AG04450 (cell line): ENCODE data around the gene GRK5. TPM values are rescaled to one million over a fixed set of nuclear protein-coding genes. Genes with fewer than 3 reads are reported as not detected.

Source experiments
- CTCF ChIA-PET: fragments of 300-600, 350-600 bp; formaldehyde crosslinking; extraction: SDS; loops from one replicate; lab custom pipeline; 2022; ENCODE audit warnings: antibody characterized with exemption, inconsistent platforms; lab: Charles Lee
- POLR2A ChIA-PET: fragments of 350-600 bp; formaldehyde crosslinking; extraction: SDS; loops from one replicate; lab custom pipeline; 2021; ENCODE audit warnings: antibody characterized with exemption, inconsistent platforms; lab: Yijun Ruan, JAX
- DNase-seq: peaks from one replicate; pipeline ENCODE4 v3.0.0-alpha.2; 2011; ENCODE audit warnings: low read depth, low spot score
- H3K27ac ChIP-seq: one replicate; pipeline ENCODE4 v1.5.1; 2012; ENCODE audit warnings: low read depth, low read length, control low read depth
- H3K27me3 ChIP-seq: one replicate; pipeline ENCODE4 v1.6.0; 2012; ENCODE audit warnings: low read length; ENCODE audit not compliant: control insufficient read depth, insufficient read depth
- H3K4me3 ChIP-seq: 2 replicates; pipeline ENCODE4 v1.5.1; 2011; ENCODE audit warnings: mild to moderate bottlenecking, low read depth, low read length, control low read depth
- H3K9me3 ChIP-seq: 2 replicates; pipeline ENCODE4 v1.5.1; 2012; ENCODE audit warnings: low read length; ENCODE audit not compliant: control insufficient read depth, insufficient read depth
- polyA plus RNA-seq: library from polyadenylated mRNA; depleted of rRNA; stranded (reverse); fragments of >200 nt; gene quantifications from 2 replicates; pipeline ENCODE4 v1.2.3, GENCODE V29; 2011
- TF ChIP-seq, protein P1 (sequence below): IDR thresholded peaks from 2 replicates; pipeline ENCODE4 v1.5.1; 2011; ENCODE audit warnings: low read depth, low read length, control low read depth, inconsistent platforms

The GRK5 gene
- polyA plus RNA-seq, 1 experiment, result 27.6 TPM

DNA sequence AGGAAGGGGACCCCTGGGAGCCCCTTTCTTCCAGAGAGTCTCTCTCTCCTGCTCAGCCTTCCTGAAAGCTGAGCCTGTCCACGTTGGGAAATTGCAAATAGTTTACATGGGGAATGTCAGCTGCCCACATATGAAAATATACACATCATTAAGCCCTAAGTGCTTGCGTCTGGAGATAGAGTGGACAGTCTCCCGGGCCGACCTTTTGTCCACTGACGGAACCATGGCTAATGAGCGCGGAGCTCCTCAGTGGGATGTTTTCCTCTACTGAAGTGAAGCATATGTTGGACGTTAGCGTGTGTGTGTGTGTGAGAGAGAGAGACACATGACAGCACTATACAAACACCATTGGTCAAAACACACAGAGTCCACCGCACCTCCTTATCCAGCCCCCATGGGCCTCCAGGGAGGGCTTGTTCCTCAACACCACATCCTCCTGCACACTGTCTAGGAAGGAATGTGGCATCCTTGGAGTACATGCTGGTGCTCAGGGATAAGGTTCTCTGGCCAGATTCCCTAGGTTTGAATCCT is 206.8 kb downstream of the GRK5 start:
- peak overlapping the region; percentile 94 for H3K27ac ChIP-seq
- CTCF ChIA-PET, result interaction anchor here (0.6 to 2.2 kb wide), 5 partner anchors 204 to 224 kb away, joined by 3 to 6 read pairs (median 5); no protein-coding TSS in a partner anchor

DNA sequence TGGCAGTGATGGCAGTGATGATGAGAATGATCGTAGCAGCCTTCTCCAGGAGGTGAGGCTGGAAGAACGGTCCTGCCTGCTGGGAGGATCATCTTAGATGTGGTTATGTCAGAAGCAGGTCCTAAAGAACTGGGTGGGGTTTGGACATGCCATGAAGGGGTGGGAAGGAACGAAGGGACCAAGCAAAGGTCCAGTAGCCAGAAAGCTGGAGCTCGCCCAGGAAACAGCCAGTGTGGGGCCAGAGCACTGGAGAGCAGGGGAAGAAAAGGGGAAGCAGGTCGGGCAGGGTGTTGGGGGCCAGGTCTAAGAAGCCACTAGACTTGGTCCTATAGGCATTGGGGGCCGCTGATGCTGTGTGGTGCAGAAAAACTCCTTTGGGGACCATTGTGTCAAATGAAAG is 207.8 kb downstream of the GRK5 start:
- CTCF ChIA-PET, result interaction anchor here (0.6 to 2.2 kb wide), 3 partner anchors 208 to 225 kb away, joined by 3 to 6 read pairs (median 3); partner anchors contain the start of gene GRK5
- H3K27ac ChIP-seq, result no peak overlapping the region
- no peak overlapping the region for H3K4me3 ChIP-seq
- TF ChIP-seq, protein P1, sequence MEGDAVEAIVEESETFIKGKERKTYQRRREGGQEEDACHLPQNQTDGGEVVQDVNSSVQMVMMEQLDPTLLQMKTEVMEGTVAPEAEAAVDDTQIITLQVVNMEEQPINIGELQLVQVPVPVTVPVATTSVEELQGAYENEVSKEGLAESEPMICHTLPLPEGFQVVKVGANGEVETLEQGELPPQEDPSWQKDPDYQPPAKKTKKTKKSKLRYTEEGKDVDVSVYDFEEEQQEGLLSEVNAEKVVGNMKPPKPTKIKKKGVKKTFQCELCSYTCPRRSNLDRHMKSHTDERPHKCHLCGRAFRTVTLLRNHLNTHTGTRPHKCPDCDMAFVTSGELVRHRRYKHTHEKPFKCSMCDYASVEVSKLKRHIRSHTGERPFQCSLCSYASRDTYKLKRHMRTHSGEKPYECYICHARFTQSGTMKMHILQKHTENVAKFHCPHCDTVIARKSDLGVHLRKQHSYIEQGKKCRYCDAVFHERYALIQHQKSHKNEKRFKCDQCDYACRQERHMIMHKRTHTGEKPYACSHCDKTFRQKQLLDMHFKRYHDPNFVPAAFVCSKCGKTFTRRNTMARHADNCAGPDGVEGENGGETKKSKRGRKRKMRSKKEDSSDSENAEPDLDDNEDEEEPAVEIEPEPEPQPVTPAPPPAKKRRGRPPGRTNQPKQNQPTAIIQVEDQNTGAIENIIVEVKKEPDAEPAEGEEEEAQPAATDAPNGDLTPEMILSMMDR, result no peak
- POLR2A ChIA-PET, result interaction anchor here (1.8 kb wide), 1 partner anchor 14 kb away, joined by 41 read pairs; no protein-coding TSS in a partner anchor
- no peaks in the 10 kb centered on the region for H3K27me3 ChIP-seq
- peaks cover 5% of the 10 kb centered on the region; the same call in 1 of the 2 replicates for H3K9me3 ChIP-seq
- DNase-seq, result no peak

More for the DNA sequence above, 206.8 kb downstream of the GRK5 start:
- peak; percentile 96 for DNase-seq
- H3K9me3 ChIP-seq, result peaks cover 5% of the 10 kb centered on the region; the same call in 1 of the 2 replicates
- H3K4me3 ChIP-seq, result no peak overlapping the region
- TF ChIP-seq, protein P1, result no peak
- POLR2A ChIA-PET, result interaction anchor here (0.6 to 1.8 kb wide), 14 partner anchors 13 to 300 kb away, joined by 3 to 41 read pairs (median 4); partner anchors contain the start of gene TIAL1
- no peaks in the 10 kb centered on the region for H3K27me3 ChIP-seq

DNA sequence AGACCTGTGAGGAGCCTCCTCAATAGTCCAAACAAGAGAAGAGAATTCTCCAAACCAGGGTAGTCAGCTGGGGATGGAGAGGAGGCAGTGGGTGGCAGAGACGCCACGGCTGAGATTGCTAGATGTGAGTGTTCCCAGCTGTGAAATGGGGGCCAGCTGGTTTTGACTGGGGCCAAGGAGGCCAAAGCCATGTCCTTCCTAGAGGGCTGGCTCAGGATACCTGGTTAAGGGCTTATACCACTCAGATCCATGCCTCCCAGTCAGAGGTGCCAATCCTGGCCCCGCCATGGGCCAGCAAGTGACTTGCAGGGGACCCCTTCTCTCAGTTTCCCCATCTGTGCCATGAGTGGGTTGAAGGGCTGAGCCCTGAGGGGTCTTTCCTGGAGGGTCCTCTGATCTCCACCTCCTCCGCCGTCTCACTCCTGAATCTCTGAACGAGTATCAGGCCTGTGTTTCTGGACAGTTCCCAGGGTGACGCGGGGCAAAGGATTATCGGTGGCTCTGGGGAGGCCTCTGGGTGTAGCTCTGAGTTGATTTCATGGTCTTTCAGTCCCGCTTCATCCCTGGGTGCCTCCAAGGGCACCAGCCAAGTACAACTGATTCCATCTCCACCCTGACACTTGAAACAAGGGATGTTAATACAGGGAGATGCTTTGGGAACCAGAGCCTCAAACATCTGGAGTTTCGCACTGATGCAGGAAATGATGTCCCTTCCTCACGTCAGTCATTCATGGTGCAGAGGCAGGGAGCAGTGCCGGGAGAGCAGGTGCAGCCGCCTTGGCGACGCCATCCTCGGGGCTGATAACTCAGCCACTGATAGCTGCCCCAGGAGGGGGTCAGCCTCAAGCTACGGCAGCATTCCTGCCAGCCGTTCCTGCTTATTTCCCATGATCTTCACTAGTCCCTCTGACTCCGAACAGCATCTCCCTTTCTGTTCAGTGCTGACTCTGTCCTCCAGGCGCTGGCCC is 208.4 kb downstream of the GRK5 start:
- peaks cover 5% of the 10 kb centered on the region; the same call in 1 of the 2 replicates for H3K9me3 ChIP-seq
- H3K27me3 ChIP-seq, result no peaks in the 10 kb centered on the region
- ChIA-PET POLR2A (no interaction called here), CTCF (interaction anchor here (0.6 to 2.2 kb wide), 10 partner anchors 10 to 284 kb away, joined by 3 to 8 read pairs (median 3); partner anchors contain the start of gene GRK5)
- no peak overlapping the region for H3K4me3 ChIP-seq
- TF ChIP-seq, protein P1, result no peak
- H3K27ac ChIP-seq, result no peak overlapping the region
- no peak for DNase-seq

GRCh38 chr10:119416855-119417254 is 209.5 kb downstream of the GRK5 start:
- POLR2A ChIA-PET, result no interaction called here
- no peak overlapping the region for H3K4me3 ChIP-seq
- H3K27me3 ChIP-seq, result no peaks in the 10 kb centered on the region
- no peak for DNase-seq
- TF ChIP-seq, protein P1, result peak; percentile 80
- H3K27ac ChIP-seq, result no peak overlapping the region
- peaks cover 5% of the 10 kb centered on the region; the same call in 1 of the 2 replicates for H3K9me3 ChIP-seq
- CTCF ChIA-PET, result interaction anchor here (0.8 to 1.5 kb wide), 6 partner anchors 9 to 214 kb away, joined by 3 to 8 read pairs (median 4); no protein-coding TSS in a partner anchor
